ENCODE results near the gene RALB. TPM values are rescaled to one million over a fixed set of nuclear protein-coding genes. Genes with fewer than 3 reads are reported as not detected.

The RALB gene
- total RNA-seq, 1 donor from 2014 or later, result 52.8 TPM

DNA sequence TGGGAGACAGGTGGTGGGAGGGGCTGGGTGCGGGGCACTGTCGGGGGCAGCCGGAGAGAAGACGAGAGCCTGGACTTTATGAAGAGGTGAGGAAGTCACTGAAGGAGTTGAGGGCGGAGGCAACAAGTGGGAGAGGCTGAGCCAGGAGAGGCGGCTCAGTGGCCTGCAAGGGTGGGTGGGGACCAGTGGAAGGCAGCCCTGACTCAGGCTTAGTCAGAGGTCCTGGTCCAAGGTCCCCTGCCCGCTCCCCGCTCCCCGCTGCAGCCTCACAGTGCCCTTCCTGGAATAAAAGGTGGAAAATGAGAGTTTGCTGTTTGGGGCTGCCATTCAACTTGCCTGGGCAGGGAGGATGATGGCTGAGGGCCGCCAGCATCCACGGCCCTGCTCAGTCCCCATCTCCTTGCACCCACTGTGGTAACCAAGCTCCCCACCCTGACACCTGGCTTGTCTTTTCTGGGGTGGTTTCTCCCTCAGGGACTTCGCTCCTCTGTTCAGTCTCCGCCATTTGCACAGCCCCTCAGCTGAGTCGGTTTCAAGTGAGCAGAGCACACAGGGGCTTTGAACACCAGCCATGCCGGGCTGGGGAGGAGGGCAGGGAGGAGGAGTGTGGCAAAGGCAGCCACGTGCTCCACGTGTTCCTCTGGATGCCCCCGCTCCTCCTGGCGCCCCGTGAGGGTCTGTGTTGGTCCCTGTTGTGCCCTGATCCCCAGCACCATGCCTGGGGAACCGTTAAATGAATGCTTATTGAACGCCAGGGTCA is 13.7 kb upstream of the RALB start:
- intact Hi-C loops (cut with DNase I), result no loop called here
- DNase-seq (ENCODE audit: low spot score), result no peak
- peak; percentile 44 for ATAC-seq

DNA sequence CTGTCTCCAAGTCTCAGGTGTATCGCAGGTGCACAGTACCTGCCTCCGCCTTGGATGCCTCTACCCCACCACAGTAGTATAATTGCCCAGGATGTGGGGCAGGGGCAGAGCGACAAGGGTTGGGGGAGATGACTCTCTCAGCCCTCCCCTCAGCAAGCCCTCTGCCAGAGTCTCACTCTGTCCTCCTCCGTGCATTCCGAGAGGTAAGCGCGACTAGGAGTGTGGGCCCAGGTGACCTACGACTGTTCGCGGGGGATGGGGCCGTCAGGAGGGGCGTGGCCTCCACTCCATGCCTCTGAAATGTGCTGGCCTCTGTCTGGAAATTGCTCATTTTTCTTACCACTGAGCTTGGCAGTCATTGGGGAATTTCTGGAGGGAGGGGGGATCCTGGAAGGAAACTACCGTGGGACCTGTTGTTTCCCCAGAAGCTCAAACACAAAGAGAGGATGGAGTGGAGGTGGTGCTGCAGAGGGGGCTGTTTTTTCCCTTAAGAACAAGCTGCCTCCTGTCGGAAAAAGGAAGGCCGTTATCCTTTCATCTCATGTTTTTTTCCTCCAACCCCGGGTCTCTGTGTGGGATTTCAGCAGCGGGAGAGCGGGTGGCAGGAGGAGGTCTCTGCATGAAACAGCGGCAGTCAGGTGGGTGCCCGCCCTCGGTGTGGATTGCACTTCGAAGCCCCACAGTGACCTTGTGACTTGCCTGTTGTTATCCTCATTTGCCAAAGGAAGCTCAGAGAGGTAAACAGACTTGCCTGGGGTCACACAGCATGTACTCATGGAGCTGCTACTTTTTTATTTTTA is 13.0 kb upstream of the RALB start:
- DNase-seq (ENCODE audit: low spot score), result no peak
- intact Hi-C loops (cut with DNase I), result no loop called here

DNA sequence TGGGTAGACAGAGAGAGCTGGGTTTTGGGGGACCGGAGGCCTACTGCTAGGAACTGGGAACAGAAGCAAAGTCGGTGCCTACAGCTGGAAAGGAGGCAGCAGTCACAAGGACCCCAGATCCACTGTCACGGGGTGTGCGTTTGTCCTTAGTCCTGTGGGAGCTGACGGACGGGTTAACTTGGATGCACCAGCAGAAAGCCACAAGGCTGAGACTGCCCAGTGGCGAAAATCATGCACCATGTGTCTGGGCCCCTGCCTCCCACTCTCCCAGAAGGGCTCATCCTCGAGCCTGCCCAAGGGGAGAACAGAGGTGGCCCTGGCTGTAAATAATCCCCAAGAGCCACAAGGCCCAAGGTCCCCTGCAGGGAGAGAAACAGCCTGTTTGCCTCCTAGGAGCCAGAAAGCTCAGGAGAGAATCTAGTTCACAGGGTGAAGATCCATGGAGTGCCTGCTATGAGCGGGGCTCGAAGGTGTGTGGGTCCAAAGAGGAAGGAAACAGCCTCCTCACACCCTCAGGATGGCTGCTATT is 11.7 kb upstream of the RALB start:
- intact Hi-C loops (cut with DNase I), result no loop called here
- DNase-seq (ENCODE audit: low spot score) (no peak), ATAC-seq (no peak)

More for the DNA sequence above, 13.0 kb upstream of the RALB start:
- ATAC-seq, result peak; percentile 53

DNA sequence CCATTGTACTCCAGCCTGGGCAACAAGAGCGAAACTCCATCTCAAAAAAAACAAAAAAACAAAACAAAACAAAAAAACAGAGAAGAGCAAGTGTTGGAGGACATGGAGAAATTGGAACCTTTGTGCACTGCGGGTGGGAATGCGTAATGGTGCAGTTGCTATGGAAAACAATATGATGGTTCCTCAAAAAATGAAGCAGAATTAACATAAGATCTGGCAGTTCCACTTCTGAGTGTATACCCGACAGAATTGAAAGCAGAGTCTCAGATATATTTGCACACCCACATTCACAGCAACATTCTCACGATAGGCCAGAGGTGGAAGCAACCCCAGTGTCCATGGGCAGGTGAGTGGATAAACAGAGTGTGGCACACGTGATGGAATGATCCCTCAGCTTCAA is 11.0 kb upstream of the RALB start:
- ATAC-seq (no peak), DNase-seq (ENCODE audit: low spot score) (no peak)
- intact Hi-C loops (cut with DNase I), result no loop called here

DNA sequence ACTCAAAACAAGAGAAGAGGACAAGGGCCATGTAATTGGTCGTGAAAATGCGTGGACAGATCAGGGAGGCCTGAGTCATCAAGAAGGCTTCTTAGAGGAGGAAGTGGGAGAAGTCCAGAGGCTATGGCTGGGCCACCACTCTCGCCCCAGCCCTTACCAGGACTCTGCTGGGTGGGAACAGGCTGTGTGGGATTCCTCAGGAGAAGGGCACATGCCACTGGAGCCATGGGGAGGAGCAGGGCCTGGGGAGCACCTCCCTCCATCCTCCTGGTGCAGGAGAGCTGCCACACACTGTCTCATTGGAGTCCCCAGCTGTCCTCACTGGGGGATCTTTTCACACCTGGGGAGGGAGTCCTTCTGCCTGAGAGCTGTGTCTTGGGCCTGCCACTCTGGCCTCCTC is 9.4 kb upstream of the RALB start:
- no peak for DNase-seq (ENCODE audit: low spot score)
- intact Hi-C loops (cut with DNase I), result no loop called here
- ATAC-seq, result peak; percentile 9

DNA sequence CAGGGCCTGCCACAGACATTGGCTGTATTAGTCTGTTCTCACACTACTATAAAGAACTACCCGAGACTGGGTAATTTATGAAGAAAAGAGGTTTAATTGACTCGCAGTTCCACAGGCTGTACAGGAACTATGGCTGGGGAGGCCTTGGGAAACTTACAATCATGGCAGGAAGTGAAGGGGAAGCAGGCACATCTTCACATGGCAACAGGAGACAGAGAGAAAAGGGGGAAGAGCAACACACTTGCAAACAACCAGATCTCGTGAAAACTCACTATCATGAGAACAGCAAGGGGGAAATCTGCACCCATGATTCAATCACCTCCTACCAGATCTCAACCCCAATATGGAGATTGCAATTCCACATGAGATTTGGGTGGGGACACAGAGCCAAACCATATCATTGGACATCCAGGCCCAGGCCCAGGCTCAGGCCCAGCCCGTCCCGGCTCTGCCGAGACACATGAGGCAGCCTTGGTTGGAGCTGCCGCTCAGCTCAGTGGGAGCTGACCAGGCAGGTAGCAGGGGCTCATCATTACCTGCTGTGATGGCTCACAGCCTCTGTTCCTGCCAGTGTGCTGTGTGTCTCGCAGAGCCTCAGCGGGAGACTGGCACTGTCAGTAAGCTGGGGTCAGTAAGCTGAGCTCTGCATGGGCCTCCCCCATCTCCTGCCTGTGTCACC is 8.6 kb upstream of the RALB start:
- intact Hi-C loops (cut with DNase I), result no loop called here
- DNase-seq (ENCODE audit: low spot score) (no peak), ATAC-seq (no peak)

DNA sequence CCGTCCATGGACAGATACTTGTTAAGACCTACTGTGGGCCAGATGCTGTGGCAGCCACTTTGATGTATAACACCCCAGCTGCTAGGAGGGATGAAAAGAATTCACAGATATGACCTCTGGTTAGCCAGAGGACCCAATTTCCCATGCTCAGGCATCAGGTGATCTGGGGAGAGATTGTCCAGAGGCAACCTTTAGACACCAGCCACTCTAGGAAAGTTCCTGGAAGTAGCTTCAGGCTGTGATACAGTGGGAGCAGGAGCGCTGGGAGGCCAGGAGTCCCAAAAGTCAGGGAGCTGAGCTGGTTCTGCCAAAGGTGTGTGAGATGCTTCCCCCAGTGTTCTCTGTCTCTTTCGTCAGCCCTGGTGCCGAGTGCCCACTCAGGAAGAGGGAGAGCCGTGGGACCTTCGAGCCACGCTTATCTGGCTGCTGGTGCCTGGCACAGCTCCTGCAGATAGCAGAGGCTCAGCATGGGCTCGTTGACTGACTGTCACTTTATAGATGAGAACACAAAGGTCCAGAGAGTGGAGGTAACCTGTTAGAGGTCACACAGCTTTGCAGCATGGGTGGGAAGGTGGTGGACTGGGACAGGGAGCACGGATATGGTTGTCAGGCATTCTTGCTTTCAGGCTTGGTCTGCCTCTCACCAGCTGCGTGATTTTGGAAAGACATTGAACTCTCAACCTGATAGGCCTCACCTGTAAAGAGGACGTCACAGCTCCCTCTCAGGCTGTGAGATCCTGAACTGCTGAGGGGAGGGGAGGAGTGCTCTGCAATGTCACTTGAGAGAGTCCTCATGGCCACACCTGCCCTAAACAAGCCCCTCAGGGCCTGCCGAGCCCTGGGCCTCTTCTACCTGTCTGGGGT is 7.8 kb upstream of the RALB start:
- DNase-seq (ENCODE audit: low spot score) (no peak), ATAC-seq (no peak)
- intact Hi-C loops (cut with DNase I), result no loop called here

DNA sequence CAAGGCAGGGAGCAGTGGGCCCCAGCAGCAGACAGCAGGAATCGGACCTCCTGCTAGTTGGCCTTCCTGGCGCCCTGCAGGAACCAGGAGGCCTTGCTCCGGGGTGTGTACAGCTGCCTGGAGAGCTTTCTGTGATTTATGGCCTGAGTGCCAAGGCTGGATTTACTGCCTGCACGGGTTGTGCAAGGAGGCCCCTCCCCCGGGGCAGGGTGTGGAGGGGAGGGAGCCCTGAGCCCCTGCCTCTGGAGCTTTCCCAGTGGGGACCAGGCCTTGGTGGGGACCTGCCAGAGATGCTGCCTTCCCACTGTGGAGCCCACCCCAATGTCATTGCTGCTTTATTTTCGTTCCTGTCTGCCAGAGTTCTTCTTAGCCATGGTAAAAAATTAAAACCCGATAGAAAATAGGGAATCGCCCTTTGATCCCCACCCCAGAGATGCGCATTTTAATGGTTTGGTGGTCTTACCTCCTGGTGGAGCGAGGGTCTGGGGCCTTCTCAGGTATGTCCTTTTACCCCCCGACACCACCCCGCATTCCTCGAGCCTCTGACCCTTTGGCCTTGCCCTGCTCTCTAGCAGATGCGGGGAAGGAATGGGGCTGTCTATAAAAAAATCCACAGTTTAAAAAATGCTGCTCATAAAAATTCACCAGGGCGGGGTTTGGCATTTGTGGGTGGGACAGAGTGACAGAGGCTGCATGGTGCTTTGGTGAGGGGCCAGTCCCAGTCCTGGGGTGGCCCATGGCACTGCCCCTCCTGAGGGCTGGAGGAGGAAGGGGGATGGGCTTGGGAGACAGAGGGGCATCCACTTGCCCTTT is 6.9 kb upstream of the RALB start:
- intact Hi-C loops (cut with DNase I), result no loop called here
- peak; percentile 54 for ATAC-seq
- no peak for DNase-seq (ENCODE audit: low spot score)

DNA sequence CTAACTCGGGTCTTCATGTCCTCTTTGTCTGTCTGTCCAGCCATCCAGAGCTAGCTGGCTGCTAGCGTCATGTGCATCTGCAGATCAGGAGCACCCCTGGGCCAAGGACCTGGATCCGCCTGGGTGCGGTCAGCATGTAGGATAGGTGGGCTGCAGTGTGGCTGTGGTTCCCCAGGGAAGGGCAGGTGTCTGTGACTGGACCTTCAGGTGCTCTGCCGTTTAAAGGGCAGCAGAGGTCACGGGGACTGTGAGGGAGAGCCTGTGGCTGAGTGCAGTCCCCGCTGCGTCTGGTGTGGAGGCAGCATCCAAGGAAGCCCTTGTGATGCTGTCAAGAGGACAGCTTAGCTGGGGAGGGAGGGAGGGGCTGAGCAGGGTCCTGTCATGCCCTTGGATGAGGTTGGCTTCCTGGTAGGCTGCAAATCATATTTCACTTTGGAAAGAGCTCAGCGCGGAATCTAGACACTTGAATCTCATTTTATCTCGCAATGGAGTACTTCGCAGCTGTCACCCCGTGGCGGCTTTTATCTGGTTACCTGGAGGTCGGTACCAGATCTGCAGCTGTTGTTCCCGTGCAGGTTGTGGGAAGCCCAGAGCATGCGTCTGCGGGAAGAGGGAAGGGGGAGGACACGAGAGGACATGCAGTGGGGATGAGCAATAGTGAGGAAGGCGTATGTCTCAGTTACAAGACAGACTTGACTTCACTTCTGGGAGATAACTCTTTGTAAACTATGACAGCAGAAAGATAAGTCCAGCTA is 5.9 kb upstream of the RALB start:
- intact Hi-C loops (cut with DNase I), result no loop called here
- no peak for DNase-seq (ENCODE audit: low spot score)
- ATAC-seq, result no peak

DNA sequence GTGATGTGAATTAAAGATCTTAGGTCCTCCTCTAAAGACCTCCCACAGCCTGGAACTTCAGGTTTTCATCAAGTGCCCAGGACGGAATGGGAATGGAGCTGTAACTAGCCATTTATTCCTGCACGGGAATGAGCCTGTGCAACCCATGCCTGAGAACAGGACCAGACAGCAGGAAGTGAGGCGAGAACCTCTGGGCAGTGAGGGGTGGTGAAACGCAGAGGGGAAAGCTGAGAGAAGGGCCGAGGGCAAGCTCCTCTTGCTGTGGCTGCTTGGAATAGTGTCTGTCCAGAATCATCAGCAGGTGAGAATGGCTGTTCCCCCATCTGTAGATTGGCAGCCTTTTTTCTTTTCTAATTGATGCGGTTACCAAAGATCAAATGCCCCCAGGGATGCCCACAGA is 4.8 kb upstream of the RALB start:
- intact Hi-C loops (cut with DNase I), result no loop called here
- DNase-seq (ENCODE audit: low spot score), result no peak
- no peak for ATAC-seq

DNA sequence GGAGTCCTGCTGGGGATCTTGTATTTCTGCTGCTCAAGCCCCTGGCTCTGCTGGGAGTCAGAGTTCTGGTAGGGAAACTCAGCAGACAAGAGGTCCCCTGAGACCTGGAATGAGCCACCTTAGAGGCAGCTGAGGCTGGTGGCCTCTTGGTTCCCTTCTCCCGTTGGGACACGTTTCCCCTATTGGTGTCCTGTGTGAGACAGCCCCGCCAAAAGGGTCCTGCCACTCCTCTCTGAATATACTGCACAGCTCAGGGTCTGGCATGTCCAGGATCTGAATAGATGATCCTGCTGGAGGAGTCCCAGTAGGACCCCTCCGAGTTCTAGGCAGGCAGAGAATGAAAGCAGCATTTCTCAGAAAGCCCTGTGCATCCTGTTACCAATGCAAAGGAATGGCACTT is 2.0 kb upstream of the RALB start:
- intact Hi-C loops (cut with DNase I), result no loop called here
- ATAC-seq (no peak), DNase-seq (ENCODE audit: low spot score) (no peak)

DNA sequence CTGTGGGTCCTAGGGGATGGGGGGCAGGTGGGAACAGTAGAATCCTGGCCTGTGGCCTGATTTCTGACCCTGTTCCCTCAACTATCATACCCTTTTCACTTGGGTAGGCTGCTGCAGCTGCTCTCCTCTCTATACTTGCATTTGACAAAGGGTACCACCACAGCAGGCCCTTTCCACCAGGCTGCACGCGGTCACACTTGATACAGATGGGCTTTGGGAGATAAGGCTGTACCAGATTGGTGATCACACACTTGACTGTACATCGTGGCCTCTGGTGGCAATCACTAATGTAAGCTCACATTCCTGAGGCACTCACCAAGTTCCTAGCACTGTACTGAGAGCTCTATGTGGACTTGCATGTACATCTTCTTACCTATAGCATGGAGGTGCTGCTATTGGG is 1.6 kb upstream of the RALB start:
- ATAC-seq (no peak), DNase-seq (ENCODE audit: low spot score) (no peak)
- intact Hi-C loops (cut with DNase I), result no loop called here

DNA sequence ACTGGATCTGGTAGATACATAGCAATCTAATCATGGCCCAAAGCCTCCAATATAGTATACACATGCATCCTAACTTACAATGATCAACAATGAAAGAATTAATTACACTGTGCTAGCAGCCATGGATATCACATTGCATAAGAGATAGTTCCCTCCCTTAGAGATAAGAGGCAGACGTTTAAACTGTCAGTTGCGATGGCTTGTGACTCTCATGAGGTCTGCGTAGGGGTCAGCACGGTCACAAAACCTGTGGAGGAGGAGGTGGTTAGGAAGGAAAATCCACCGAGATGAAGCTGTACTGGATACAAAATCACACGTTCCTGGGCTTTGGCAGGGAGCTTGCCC is 800 bp upstream of the RALB start:
- no peak for ATAC-seq
- intact Hi-C loops (cut with DNase I), result no loop called here

DNA sequence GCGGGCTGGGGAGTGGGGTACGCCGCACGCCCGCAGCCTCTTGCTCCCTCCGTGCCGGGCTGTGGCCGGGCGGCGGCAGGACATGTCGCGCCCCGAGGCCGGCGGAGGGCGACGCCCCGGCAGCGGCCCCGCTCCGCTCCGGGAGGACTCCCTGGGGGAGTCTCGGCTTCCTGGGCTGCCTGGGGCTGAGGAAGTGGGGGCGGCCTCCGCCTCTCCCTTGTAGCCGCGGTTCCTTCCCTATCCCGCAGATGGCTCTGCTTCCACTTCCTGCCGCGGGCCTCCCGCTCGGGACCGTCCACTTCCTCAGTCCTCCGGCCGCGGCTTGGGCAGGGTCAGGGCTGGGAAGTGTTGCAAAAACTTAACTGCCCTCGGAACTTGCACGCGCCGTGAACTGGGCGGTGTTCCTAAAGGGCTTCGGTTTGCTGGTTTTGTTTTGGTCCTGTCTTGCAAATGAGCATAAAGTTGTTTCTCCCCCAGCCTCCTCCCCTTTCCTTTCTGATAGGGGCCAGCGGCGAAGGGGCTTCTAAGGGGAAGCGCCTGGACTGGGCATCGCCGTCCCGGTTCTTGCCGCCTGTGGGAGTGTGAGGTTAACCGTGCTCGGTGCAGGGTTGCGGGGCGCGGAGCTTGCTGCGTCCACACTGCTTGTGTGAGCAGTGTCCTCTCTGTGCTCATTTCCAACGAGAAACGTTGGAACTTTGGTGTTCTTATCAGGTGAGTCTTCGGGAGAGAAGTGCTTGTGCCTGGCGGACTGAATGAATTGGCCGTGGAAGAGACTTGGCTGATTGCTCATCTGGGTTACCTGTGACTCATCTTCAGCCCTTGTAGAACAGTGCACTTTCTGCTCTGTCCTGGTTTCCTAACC is 600 bp downstream of the RALB start:
- intact Hi-C loops (cut with DNase I), result no loop called here
- peak; percentile 90 for DNase-seq (ENCODE audit: low spot score)
- ATAC-seq, result peak; percentile 78

More for the DNA sequence above, 800 bp upstream of the RALB start:
- no peak for DNase-seq (ENCODE audit: low spot score)

DNA sequence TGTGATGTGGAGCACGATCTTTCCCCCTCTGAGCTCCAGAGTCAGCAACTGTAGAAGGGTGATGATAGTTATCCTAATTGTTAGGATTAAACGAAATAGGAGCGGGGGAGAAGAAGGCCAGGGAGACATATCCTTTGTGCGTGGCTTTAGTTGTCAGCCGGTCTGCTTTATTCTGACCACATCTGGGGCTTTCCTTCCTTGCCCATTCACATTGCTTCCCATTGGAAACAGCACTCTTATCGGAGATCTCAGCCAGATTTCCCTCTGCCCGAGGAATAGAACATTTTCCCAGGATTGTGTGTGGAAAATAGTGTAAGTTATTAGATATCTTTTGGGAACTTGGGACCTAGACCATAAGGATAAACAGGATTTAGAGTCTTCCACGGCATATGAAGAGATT is 1.5 kb downstream of the RALB start:
- no peak for ATAC-seq
- intact Hi-C loops (cut with DNase I), result no loop called here
- DNase-seq (ENCODE audit: low spot score), result no peak

DNA sequence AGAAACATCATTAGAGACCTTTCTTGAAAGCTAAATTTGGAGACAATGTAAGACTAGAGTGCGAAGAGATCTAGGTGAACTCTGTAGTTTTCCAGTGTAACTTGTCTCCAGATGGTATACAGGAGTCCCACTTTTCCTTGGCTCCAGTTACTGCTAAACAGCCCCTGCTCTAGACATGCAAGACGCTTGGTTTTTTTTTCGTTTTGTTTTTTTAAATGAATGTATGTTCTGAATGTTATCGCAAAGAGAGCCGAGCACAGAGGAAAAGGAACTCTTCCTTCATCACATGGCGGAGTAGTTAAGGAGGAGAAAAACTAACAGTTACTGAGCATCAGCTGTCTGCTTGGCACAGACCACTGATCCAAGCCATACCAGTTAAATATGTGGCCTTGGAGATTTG is 2.4 kb downstream of the RALB start:
- intact Hi-C loops (cut with DNase I), result no loop called here
- DNase-seq (ENCODE audit: low spot score), result no peak
- ATAC-seq, result no peak
